HepG2 (cell line): Measurements from ENCODE around the gene CES5A. TPM values are rescaled to one million over a fixed set of nuclear protein-coding genes. Genes with fewer than 3 reads are reported as not detected.

Experiments used
- ATAC-seq: fragments of 200-7000 bp; cut with Tn5 transposase; 3 replicates; pipeline ENCODE4 v1.9.1; 2020; ENCODE audit warnings: mild to moderate bottlenecking, moderate library complexity
- BruUV-seq: library from RNA; stranded (reverse); fragments of 400-500 nt; replicated peaks from 2 replicates; lab custom pipeline; 2021; lab: Mats Ljungman, UMichigan
- CTCF ChIA-PET: fragments of 300-600 bp; formaldehyde crosslinking; extraction: SDS; loops from one replicate; lab custom pipeline; 2021; ENCODE audit warnings: low total read pairs, inconsistent platforms, low intra/inter-chr PET ratio; lab: Yijun Ruan, JAX
- POLR2A ChIA-PET: fragments of 350-600 bp; sonication (Branson Sonifier 250); formaldehyde crosslinking; loops from one replicate; lab custom pipeline; 2020; ENCODE audit warnings: antibody characterized with exemption, inconsistent platforms; lab: Yijun Ruan, JAX
- DNase-seq: peaks from one replicate; pipeline ENCODE4 v3.0.0-alpha.2; 2015; ENCODE audit warnings: low spot score
- FAIRE-seq: peaks from 3 replicates; lab custom pipeline; 2011; peaks lifted over from hg19 to GRCh38; lab: Jason Lieb, UNC
- H2AFZ ChIP-seq: one replicate; pipeline ENCODE4 v1.6.1; 2011; ENCODE audit warnings: low read length, inconsistent platforms
- H3K27ac ChIP-seq: fragments of 300-600 bp; 3 replicates; pipeline ENCODE4 v1.8.0; 2011; ENCODE audit warnings: mixed run types, mild to moderate bottlenecking, mixed read lengths, low read length, inconsistent platforms; ENCODE audit not compliant: insufficient read depth; ENCODE audit errors: extremely low read length
- H3K27me3 ChIP-seq, 2 experiments: fragments of 200-600 bp in 1 of 2; 2 replicates in 1 of 2; 3 replicates in 1 of 2; pipeline versions ENCODE4 v1.6.0 to v1.8.0; 2011; ENCODE audit warnings: low read length in 2 of 2, mild to moderate bottlenecking in 2 of 2, moderate library complexity in 2 of 2, inconsistent platforms in 1 of 2; ENCODE audit not compliant: insufficient read depth in 2 of 2, control insufficient read depth in 1 of 2
- H3K36me3 ChIP-seq, 2 experiments: fragments of 200-600 bp in 1 of 2; replicated peaks in 1 of 2; 2 replicates in 1 of 2; 3 replicates in 1 of 2; pipeline versions ENCODE4 v1.5.1 to v1.8.0; 2011; ENCODE audit warnings: low read length in 2 of 2, inconsistent platforms in 1 of 2; ENCODE audit not compliant: insufficient read depth in 2 of 2, control insufficient read depth in 1 of 2
- H3K4me1 ChIP-seq: 2 replicates; pipeline ENCODE4 v1.5.1; 2012; ENCODE audit warnings: low read length, inconsistent platforms; ENCODE audit not compliant: insufficient read depth
- H3K4me2 ChIP-seq: 2 replicates; pipeline ENCODE4 v1.6.0; 2011; ENCODE audit warnings: low read depth, low read length, inconsistent platforms
- H3K4me3 ChIP-seq, 3 experiments: fragments of 200-600 bp in 1 of 3; sonication (generic), shearing (Covaris generic) in 1 of 3; replicated peaks in 1 of 3; 2 replicates each; pipeline ENCODE4 v1.5.1; 2011 to 2016; ENCODE audit warnings: low read length in 3 of 3, inconsistent platforms in 2 of 3, low read depth in 2 of 3, mild to moderate bottlenecking in 2 of 3, control low read depth in 1 of 3, mixed read lengths in 1 of 3; ENCODE audit not compliant: insufficient read depth in 1 of 3
- H3K79me2 ChIP-seq: one replicate; pipeline ENCODE4 v1.6.1; 2011; ENCODE audit warnings: low read length, inconsistent platforms; ENCODE audit not compliant: insufficient read depth
- H3K9ac ChIP-seq: 2 replicates; pipeline ENCODE4 v1.6.0; 2011; ENCODE audit warnings: mild to moderate bottlenecking, low read depth, low read length, inconsistent platforms; ENCODE audit not compliant: insufficient read depth
- H3K9me3 ChIP-seq: 2 replicates; pipeline ENCODE4 v1.5.1; 2012; ENCODE audit warnings: mild to moderate bottlenecking, low read length
- H4K20me1 ChIP-seq: 2 replicates; pipeline ENCODE4 v1.6.0; 2011; ENCODE audit warnings: inconsistent platforms, mild to moderate bottlenecking, low read length, moderate library complexity; ENCODE audit not compliant: insufficient read depth
- JUN ChIP-seq: sonication (generic); formaldehyde crosslinking; IDR thresholded peaks from 2 replicates; pipeline ENCODE4 v1.4.0; 2020; ENCODE audit warnings: mild to moderate bottlenecking, missing genetic modification reagents
- MED1 ChIP-seq: sonication (generic); formaldehyde crosslinking; IDR thresholded peaks from 2 replicates; pipeline ENCODE4 v1.4.0; 2020; ENCODE audit warnings: missing genetic modification reagents
- MYNN ChIP-seq: sonication (generic); formaldehyde crosslinking; IDR thresholded peaks from 2 replicates; pipeline ENCODE4 v1.4.0; 2020; ENCODE audit warnings: mild to moderate bottlenecking, low read depth, missing genetic modification reagents
- SMAD1 ChIP-seq: sonication (generic); formaldehyde crosslinking; IDR thresholded peaks from 2 replicates; pipeline ENCODE4 v1.4.0; 2020; ENCODE audit warnings: missing genetic modification reagents, low read depth, mild to moderate bottlenecking, borderline replicate concordance
- TIGD3 ChIP-seq: sonication (generic); formaldehyde crosslinking; IDR thresholded peaks from 2 replicates; pipeline ENCODE4 v1.5.1; 2020; ENCODE audit warnings: mild to moderate bottlenecking, missing genetic modification reagents, borderline replicate concordance
- ZBED4 ChIP-seq: sonication (generic); formaldehyde crosslinking; IDR thresholded peaks from 2 replicates; pipeline ENCODE4 v1.4.0; 2020; ENCODE audit warnings: missing genetic modification reagents, borderline replicate concordance
- ZFP91 ChIP-seq: sonication (generic); formaldehyde crosslinking; IDR thresholded peaks from 2 replicates; pipeline ENCODE4 v1.9.0; 2022; ENCODE audit warnings: missing genetic modification reagents, mild to moderate bottlenecking, borderline replicate concordance
- ZNF205 ChIP-seq: IDR thresholded peaks from 2 replicates; pipeline ENCODE4 v1.6.1; 2018; ENCODE audit warnings: missing biosample characterization, missing genetic modification reagents
- ZNF274 ChIP-seq: sonication (generic); formaldehyde crosslinking; IDR thresholded peaks from 2 replicates; pipeline ENCODE4 v1.5.1; 2020; ENCODE audit warnings: mild to moderate bottlenecking, missing genetic modification reagents
- WGBS: methylation state at CpG from one replicate; pipeline ENCODE4 v1.1.6; 2017; ENCODE audit warnings: low lambda C conversion rate; 5-methylcytosine and 5-hydroxymethylcytosine counted together
- in situ Hi-C: cut with HindIII; loops from 2 replicates; pipeline ENCODE4 v1.10.0; 2017; ENCODE audit warnings: low pct_unique_long_range_greater_than_20kb; ENCODE audit not compliant: extremely low pct_ligation_motif_present
- intact Hi-C: fragments of 100-400 bp; cut with micrococcal nuclease; formaldehyde crosslinking; loops from one replicate; pipeline ENCODE4 v1.10.0; 2022; ENCODE audit not compliant: unreplicated experiment
- polyA plus RNA-seq, 8 experiments: library from polyadenylated mRNA; depleted of rRNA in 3 of 8; stranded (reverse) in 7 of 8; unstranded in 1 of 8; fragments of >200 nt; fragmentation: Illumina TruSeq in 4 of 8; extraction: Trizol in 4 of 8; gene quantifications; 2 replicates each; pipeline versions ENCODE4 v1.2.1 to v1.2.3, GENCODE V29; 2011 to 2016; ENCODE audit warnings: low read depth in 4 of 8, missing spikeins in 1 of 8, mixed read lengths in 1 of 8; ENCODE audit not compliant: insufficient read depth in 1 of 8
- total RNA-seq, 5 experiments: library from RNA; depleted of rRNA; stranded (reverse); fragments of >200 nt; fragmentation: Illumina TruSeq; extraction: Trizol; gene quantifications; 2 replicates each; pipeline ENCODE4 v1.2.3, GENCODE V29; 2016; ENCODE audit warnings: low read depth in 1 of 5

CES5A gene
- total and polyA plus RNA-seq, 2 of the 13 experiments (the other 11 are each of a cell fraction or from before 2014, with no cell fraction given), result not detected

GRCh38 chr16:55810451-55810961 is 64.7 kb downstream of the CES5A start:
- intact Hi-C loops, result no loop called here
- H3K9me3 ChIP-seq, result no peaks in the 10 kb centered on the region
- H3K27ac ChIP-seq, result no peak overlapping the region
- ATAC-seq (no peak), DNase-seq (no peak), FAIRE-seq (no peak)
- H3K4me2 ChIP-seq, result no peak overlapping the region
- H3K36me3 ChIP-seq, result peaks cover 2 to 14% of the 10 kb centered on the region in 2 experiments; a peak in 2 of 5 replicates
- H3K9ac ChIP-seq, result no peak overlapping the region
- CTCF ChIA-PET, result no interaction called here
- no TSS peak for BruUV-seq
- POLR2A ChIA-PET, result no interaction called here
- H3K4me1 ChIP-seq, result no peaks in the 10 kb centered on the region
- 78% methylated on average over 8 of the region's 8 CpGs for WGBS
- no peak overlapping the region for H3K4me3 ChIP-seq
- H3K27me3 ChIP-seq, result no peaks in the 10 kb centered on the region
- no peaks in the 10 kb centered on the region for H3K79me2 ChIP-seq
- in situ Hi-C loops, result no loop called here
- no peak overlapping the region for H2AFZ ChIP-seq
- H4K20me1 ChIP-seq, result no peaks in the 10 kb centered on the region
- TF ChIP-seq ZFP91 (CRISPR knock-in tag) (no peak), MYNN (CRISPR knock-in tag) (no peak), JUN (CRISPR knock-in tag) (no peak), TIGD3 (CRISPR knock-in tag) (no peak), MED1 (CRISPR knock-in tag) (no peak), SMAD1 (CRISPR knock-in tag) (no peak), ZBED4 (no peak), ZNF205 (CRISPR knock-in tag) (no peak), ZNF274 (no peak)
- TF ChIP-seq, all 625 proteins: peak for 0
